Lower lobe of right lung (tissue), 2 donors: ENCODE results near the gene NUBPL. TPM values are rescaled to one million over a fixed set of nuclear protein-coding genes. Genes with fewer than 3 reads are reported as not detected.
A peak's percentile ranks its signal among the peaks of the same experiment; 100 is the strongest.

Experiments used
- ATAC-seq, 2 donors: fragments of 200-7000 bp; cut with Tn5 transposase; one replicate each; pipeline ENCODE4 v1.9.1; 2020 to 2022; ENCODE audit warnings: mild to moderate bottlenecking in 2 of 2, moderate library complexity in 2 of 2
- DNase-seq: peaks from one replicate; pipeline ENCODE4 v3.0.0-alpha.2; 2020
- H3K27ac ChIP-seq: fragments of 200-600 bp; one replicate; pipeline ENCODE4 v1.8.0; 2022
- H3K27me3 ChIP-seq: fragments of 200-600 bp; one replicate; pipeline ENCODE4 v1.8.0; 2022; ENCODE audit warnings: low read depth
- H3K36me3 ChIP-seq: fragments of 200-600 bp; one replicate; pipeline ENCODE4 v1.8.0; 2022; ENCODE audit warnings: mild to moderate bottlenecking
- H3K4me1 ChIP-seq: fragments of 200-600 bp; one replicate; pipeline ENCODE4 v1.8.0; 2022
- H3K4me3 ChIP-seq: fragments of 200-600 bp; one replicate; pipeline ENCODE4 v1.8.0; 2022; ENCODE audit warnings: mild to moderate bottlenecking
- H3K9me3 ChIP-seq: fragments of 200-600 bp; one replicate; pipeline ENCODE4 v1.8.0; 2022
- intact Hi-C: fragments of 100-400 bp; cut with DNase I; formaldehyde crosslinking; loops from one replicate; pipeline ENCODE4 v1.11.0; 2022
- total RNA-seq: library from RNA; stranded (reverse); fragmentation: NEBNext Ultra II Directional; extraction: Animal tissue kit (Norgen Biotek cat#: 25700); gene quantifications from one replicate; pipeline ENCODE4 v1.2.1, GENCODE V29; 2021
- TF ChIP-seq, protein P1 (sequence below): fragments of 200-600 bp; IDR thresholded peaks from one replicate; pipeline ENCODE4 v1.8.0; 2022; ENCODE audit warnings: antibody characterized with exemption, mild to moderate bottlenecking
- donor health status: DM: no; HTN: yes; CAD: no; lungs with severe emphysema.

The NUBPL gene
- total RNA-seq, 1 donor from 2014 or later = 8.6 TPM

DNA sequence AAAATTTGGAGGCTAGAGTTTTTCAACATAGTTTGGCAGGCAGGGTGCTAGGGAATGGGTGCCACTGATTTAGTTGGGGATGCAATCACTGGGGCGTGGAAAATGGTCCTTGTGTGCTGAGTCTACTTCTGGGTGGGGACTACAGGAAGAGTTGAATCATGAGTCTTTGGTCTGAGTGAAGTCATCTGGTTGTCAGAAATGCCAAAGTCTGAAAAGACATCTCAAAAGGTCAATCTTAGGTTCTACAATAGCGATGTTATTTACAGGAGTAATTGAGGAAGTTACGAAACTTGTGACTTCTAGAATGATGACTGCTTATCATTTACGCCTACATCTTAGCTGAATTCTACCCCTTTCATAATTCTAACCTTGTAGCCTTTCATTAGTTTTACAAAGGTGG is 209.1 kb downstream of the NUBPL start:
- TF ChIP-seq, protein P1, sequence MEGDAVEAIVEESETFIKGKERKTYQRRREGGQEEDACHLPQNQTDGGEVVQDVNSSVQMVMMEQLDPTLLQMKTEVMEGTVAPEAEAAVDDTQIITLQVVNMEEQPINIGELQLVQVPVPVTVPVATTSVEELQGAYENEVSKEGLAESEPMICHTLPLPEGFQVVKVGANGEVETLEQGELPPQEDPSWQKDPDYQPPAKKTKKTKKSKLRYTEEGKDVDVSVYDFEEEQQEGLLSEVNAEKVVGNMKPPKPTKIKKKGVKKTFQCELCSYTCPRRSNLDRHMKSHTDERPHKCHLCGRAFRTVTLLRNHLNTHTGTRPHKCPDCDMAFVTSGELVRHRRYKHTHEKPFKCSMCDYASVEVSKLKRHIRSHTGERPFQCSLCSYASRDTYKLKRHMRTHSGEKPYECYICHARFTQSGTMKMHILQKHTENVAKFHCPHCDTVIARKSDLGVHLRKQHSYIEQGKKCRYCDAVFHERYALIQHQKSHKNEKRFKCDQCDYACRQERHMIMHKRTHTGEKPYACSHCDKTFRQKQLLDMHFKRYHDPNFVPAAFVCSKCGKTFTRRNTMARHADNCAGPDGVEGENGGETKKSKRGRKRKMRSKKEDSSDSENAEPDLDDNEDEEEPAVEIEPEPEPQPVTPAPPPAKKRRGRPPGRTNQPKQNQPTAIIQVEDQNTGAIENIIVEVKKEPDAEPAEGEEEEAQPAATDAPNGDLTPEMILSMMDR = no peak
- DNase-seq = no peak
- no peaks in the 10 kb centered on the region for H3K27me3 ChIP-seq
- H3K9me3 ChIP-seq = no peaks in the 10 kb centered on the region
- intact Hi-C loops = no loop called here
- no peak overlapping the region for H3K27ac ChIP-seq
- H3K36me3 ChIP-seq = no peaks in the 10 kb centered on the region
- H3K4me3 ChIP-seq = no peak overlapping the region
- H3K4me1 ChIP-seq = no peaks in the 10 kb centered on the region
- peak; percentile 16 to 43 for ATAC-seq

DNA sequence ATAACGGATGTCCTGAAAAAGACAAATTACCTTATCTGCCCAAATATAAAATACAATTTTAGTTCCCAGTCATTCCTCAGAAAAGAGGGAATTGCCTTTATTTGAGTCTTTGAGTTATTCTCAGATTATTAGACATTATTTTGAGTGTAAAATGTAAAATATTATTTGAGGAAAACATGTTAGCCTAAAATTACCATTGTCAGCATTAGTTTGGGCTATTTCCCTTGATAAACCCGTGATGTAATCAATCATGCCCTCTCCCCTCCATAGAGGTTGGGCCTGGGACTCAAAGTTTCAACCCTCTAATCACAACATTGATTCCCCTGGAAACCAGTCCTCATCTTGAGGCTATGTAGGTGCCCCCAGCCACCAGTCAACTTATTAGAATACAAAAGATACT is 213.4 kb downstream of the NUBPL start:
- no peaks in the 10 kb centered on the region for H3K9me3 ChIP-seq
- no peaks in the 10 kb centered on the region for H3K27me3 ChIP-seq
- H3K4me3 ChIP-seq = no peak overlapping the region
- H3K4me1 ChIP-seq = no peaks in the 10 kb centered on the region
- no peak for ATAC-seq
- TF ChIP-seq, protein P1 = no peak
- H3K27ac ChIP-seq = no peak overlapping the region
- no peak for DNase-seq
- H3K36me3 ChIP-seq = no peaks in the 10 kb centered on the region
- intact Hi-C loops = no loop called here

DNA sequence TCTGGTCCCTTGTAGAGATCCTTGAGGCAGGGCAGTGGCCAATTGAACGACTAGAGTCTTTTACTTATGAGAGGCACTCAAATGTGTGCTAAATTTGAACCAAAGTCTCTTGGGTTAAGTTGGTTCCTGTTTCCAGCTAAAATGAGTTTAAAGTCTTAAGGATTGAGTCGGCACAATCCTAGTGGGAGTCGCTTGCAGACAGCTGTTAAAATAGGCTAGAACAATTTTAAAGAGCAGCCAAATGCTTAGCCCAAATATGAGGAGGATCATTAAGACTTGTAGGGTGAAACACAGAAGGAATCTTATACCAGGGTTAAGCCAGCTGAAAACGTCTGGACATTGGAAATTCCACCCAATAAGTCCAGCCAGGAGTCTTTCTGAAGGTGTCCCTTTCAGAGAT is 216.1 kb downstream of the NUBPL start:
- intact Hi-C loops = no loop called here
- ATAC-seq (no peak), DNase-seq (no peak)
- Histone ChIP-seq H3K9me3 (peaks cover 10% of the 10 kb centered on the region), H3K4me3 (no peak overlapping the region), H3K27me3 (no peaks in the 10 kb centered on the region), H3K36me3 (no peaks in the 10 kb centered on the region), H3K27ac (no peak overlapping the region), H3K4me1 (no peaks in the 10 kb centered on the region)
- TF ChIP-seq, protein P1 = no peak

DNA sequence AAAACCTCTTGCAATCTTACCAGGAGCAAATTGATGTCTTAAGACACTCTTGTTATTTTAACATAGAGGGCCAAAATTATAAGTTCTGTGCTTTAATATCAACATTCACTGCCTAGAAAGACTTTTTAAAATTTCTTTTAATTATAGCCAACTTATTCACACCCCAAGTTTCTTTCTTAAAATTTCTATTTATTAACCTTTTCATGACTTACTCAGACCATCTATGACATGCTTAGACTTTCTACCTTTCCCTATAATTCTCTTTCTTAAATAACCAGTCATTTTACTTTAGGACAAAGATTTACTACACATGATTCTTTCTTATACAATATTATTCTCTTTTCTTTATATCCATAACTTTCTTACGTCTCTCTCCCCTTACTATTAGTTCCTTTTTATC is 220.4 kb downstream of the NUBPL start:
- no peaks in the 10 kb centered on the region for H3K36me3 ChIP-seq
- TF ChIP-seq, protein P1 = no peak
- peaks cover 10% of the 10 kb centered on the region for H3K9me3 ChIP-seq
- ATAC-seq (no peak), DNase-seq (no peak)
- no peaks in the 10 kb centered on the region for H3K4me1 ChIP-seq
- no peaks in the 10 kb centered on the region for H3K27me3 ChIP-seq
- intact Hi-C loops = no loop called here
- H3K27ac ChIP-seq = no peak overlapping the region
- H3K4me3 ChIP-seq = no peak overlapping the region

DNA sequence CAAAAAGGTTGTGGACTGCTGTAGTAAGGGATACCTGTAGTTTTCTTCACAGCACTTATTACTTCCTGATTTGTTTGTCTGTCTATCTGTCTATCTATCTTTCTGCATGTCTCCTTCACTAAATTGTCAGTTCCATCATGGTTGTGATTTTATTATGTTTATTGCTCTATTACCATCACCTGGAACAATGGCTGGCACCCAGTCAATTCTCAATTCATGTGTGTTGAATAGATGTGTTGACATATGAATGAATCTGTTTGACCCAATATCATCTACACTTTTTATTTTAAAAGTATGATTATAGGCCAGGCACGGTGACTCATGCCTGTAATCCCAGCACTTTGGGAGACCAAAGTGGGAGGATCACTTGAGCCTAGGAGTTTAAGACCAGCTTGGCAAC is 224.4 kb downstream of the NUBPL start:
- H3K27ac ChIP-seq = no peak overlapping the region
- H3K27me3 ChIP-seq = no peaks in the 10 kb centered on the region
- intact Hi-C loops = no loop called here
- no peaks in the 10 kb centered on the region for H3K36me3 ChIP-seq
- H3K4me1 ChIP-seq = no peaks in the 10 kb centered on the region
- peaks cover 10% of the 10 kb centered on the region for H3K9me3 ChIP-seq
- TF ChIP-seq, protein P1 = no peak
- ATAC-seq = no peak
- no peak for DNase-seq
- no peak overlapping the region for H3K4me3 ChIP-seq

DNA sequence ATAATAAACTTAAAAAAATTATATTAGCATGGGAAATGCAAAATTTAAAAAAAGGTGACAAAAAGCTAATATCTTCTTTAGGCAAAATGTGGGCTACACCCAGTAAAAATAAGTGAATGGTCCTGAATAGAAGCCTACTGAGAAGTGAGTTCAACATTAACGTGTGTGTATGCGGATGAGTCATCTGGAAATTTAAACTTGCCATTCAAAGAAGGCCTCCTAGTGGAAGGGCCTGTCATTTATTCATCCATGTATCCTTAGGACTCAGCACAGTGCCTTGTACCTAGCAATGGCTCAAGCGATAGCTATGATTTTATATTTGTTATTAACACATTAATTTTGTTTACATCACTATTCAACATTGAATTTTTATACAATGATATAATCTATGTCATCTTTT is 226.2 kb downstream of the NUBPL start:
- DNase-seq (no peak), ATAC-seq (no peak)
- Histone ChIP-seq H3K36me3 (no peaks in the 10 kb centered on the region), H3K27me3 (no peaks in the 10 kb centered on the region), H3K4me1 (no peaks in the 10 kb centered on the region), H3K4me3 (no peak overlapping the region), H3K9me3 (no peaks in the 10 kb centered on the region), H3K27ac (no peak overlapping the region)
- intact Hi-C loops = no loop called here
- TF ChIP-seq, protein P1 = no peak
